Stimulated activated CD8-positive, alpha-beta memory T cell treated with anti-CD3 and anti-CD28 coated beads, Interleukin-7, amount 100 ng/mL, for 1 hour (primary cell): ENCODE measurements around the gene KCTD8.

ENCODE experiments used
- DNase-seq, 2 donors: peaks; one replicate each; pipeline ENCODE4 v3.0.0-alpha.2; 2020; ENCODE audit warnings: low read depth in 2 of 2

The KCTD8 gene

GRCh38 chr4:44162538-44163270 is 285.9 kb downstream of the KCTD8 start:
- no peak for DNase-seq

- no peak for DNase-seq
Observed at GRCh38 chr4:44161756-44162155, 286.9 kb downstream of the KCTD8 start.

GRCh38 chr4:44160776-44161367 is 287.7 kb downstream of the KCTD8 start:
- no peak for DNase-seq

- DNase-seq: no peak
Observed at GRCh38 chr4:44159991-44160390, 288.6 kb downstream of the KCTD8 start.

- no peak for DNase-seq
Observed at GRCh38 chr4:44157611-44158277, 290.9 kb downstream of the KCTD8 start.

- DNase-seq: no peak
Observed at GRCh38 chr4:44150091-44150576, 298.5 kb downstream of the KCTD8 start.

GRCh38 chr4:44149282-44149681 is 299.3 kb downstream of the KCTD8 start:
- no peak for DNase-seq

GRCh38 chr4:44147571-44148075 is 301.0 kb downstream of the KCTD8 start:
- no peak for DNase-seq

- no peak for DNase-seq
Observed at GRCh38 chr4:44146516-44146915, 302.1 kb downstream of the KCTD8 start.

GRCh38 chr4:44145868-44146267 is 302.7 kb downstream of the KCTD8 start:
- no peak for DNase-seq

- DNase-seq: no peak
Observed at GRCh38 chr4:44132526-44132925, 316.1 kb downstream of the KCTD8 start.
